ENCODE results near the gene WLS.
"Not testable (repeated sequence)": the region's sequence is repeated elsewhere in the genome, so short reads cannot be mapped to it uniquely, and the experiment has no call there.

WLS gene

DNA sequence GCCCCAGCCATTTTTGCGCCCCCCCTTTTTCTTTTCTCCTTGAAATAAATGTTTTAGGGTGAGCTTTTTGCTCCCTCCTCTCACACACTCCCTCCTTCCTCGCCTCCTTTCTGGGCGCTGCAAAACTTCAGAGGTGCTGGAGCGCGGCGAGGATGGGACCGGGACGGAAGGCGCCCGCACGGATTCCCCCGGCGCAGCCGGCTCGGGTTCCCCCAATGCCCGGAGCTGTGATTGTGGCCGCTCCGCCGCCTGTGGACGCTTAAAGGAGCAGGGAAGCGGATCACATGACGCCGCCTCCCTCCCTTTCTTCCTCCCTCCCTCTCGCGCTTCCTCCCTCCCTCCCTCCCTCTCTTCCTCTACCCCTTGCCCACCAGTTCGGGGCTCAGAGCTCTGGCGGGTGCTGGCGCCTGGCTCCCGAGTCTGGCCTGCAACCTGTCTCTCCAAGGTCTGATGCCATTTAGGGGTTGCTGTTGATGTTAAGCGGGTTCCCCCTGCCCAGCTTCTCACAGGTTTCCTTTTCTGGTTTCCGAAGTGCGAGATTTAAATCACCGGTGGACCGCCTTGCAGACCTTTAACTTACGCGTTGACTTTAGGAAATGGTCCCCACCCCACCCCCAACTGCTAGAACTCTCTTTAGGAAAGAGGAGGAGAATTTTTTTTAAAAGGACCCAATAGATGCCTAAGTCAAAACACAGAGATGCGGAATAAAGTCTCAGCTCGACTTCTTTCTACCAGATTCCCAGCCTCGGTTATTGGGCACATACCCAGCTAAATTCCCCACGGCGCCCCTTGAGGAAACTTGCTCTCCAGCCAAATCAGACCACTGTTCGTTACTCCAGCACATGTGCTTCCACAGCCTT is at the start of gene WLS:
Gene WLS (minus strand): TSS at position 235 of the 860 bp plus-strand sequence. CDS start 224 bp downstream, at position 11.
- DNase-seq (ENCODE audit: low read depth): peak; percentile 76

DNA sequence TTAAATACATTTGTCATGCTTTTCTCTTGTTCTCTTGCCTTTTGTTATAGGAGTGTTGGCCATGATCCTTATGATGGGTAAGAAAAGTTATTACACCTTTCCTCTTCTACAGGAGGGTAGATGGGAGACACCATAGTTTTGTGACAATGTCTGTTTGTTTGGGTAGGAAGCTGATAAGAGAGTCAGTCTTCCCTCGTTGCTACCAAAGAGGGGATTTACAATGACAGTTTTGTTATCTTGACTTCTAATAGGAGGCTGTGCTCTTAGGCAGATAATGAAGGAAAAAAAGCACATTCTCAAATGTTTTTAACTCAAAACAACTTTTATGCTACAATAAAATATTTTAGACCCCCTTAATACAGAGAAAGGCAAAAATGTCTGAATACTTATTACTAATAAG is 48.0 kb upstream of the WLS start:
- no peak for DNase-seq (ENCODE audit: low read depth)

DNA sequence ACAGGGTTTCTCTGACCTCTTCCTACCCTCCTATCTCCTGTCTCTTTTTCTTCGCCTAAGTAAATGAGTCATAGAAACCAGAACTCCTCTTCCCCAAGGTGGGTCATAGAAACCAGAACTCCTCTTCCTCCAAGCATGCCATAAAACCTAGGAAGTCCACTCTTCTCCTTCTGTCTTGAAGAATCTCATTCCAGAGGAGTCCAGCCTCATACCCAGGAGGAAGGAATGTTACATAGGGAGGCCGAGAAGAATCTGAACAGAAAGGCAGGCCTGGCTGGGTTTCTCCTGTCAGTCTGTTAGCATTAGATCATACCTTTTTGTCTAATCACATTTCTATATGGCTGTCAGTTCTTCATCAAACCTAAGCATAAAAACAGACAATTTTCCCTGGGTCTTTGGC is 47.5 kb upstream of the WLS start:
- DNase-seq (ENCODE audit: low read depth): no peak

DNA sequence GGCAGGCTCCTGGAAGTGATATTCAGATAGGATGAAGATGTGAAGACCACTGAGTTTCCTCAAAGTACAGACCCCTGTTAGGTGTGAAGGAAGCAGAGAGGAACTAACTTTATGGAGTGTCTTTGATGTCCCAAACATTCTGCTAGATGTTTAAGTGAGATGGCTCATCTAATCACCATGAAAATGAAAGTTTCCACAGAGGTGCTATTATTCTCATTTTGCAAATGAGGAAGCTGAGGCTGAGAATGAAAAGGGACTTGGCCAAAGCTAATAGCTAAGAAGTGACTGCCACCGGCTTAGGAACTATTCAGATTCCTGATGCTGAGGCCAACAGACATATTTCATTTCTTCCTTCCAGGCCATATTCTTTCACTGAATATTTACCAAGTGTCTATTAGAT is 45.9 kb upstream of the WLS start:
- DNase-seq (ENCODE audit: low read depth): no peak

DNA sequence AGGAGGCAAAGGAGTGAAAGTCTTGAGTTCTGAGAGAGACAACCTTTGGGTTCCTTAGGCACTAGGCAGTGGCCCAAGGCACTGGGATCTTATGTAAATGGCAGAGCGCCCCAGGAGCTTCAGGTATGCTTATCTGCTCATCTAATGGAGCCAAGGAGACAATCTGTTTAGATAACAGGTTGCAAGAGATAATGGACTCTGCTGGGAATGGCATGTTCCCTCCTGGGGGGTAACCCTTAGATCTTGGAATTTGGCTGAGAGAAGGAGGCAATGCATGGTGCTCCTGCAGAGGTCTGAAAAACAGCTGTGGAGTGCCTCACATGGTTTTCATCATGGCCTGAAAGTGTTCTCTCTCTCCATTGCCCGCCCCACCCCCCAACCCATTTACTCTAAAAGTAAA is 44.1 kb upstream of the WLS start:
- no peak for DNase-seq (ENCODE audit: low read depth)

DNA sequence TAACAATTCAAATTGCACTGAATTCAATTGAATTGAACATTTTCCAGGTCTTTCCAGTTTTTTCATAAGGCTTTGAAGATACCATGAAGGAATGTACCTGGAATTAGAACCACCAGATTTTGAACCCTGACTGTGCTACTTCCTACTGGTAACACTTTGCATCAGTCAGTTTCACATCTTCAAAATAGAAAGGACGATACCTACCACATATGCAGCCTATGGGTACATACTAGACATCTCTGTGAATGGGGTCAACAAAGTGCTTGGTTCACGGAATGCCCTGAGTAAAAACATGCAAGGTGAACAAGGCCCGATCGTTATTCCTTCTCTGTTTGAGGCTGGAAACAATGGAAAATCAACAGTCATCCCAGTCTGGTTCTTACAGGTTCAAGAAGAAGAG is 41.2 kb upstream of the WLS start:
- no peak for DNase-seq (ENCODE audit: low read depth)

DNA sequence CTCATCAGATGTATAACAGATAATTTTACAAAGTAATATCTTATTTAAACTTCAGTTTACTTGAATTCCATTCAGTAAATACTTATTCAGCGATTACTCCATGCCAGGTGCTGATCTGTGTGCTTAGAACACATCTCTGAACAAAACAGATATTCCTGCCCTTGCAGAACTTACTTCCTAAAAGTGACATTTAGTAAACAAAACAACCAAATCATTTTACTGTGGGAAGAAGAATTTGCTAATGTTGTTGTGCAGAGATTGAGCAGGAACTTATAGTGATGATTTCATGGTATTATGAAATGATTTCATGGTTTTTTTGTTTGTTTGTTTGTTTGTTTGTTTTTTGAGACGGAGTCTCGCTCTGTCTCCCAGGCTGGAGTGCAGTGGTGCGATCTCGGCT is 39.3 kb upstream of the WLS start:
- DNase-seq (ENCODE audit: low read depth): no peak

DNA sequence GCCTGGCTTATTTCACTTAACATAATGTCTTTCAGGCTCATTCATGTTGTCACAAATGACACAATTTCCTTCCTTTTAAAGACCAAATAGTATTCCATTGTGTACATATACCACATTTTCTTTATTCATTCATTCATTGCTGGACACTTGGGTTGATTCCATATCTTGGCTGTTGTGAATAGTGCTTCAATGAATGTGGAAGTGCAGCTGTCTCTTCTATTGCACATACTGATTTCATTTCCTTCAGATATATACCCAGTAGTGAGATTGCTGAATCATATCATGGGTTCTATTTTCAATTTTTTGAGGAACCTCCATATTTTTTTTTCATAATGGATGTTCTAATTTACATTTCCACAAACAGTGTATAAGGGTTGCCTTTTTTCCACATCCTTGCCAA is 38.6 kb upstream of the WLS start:
- DNase-seq (ENCODE audit: low read depth): peak; percentile 17

DNA sequence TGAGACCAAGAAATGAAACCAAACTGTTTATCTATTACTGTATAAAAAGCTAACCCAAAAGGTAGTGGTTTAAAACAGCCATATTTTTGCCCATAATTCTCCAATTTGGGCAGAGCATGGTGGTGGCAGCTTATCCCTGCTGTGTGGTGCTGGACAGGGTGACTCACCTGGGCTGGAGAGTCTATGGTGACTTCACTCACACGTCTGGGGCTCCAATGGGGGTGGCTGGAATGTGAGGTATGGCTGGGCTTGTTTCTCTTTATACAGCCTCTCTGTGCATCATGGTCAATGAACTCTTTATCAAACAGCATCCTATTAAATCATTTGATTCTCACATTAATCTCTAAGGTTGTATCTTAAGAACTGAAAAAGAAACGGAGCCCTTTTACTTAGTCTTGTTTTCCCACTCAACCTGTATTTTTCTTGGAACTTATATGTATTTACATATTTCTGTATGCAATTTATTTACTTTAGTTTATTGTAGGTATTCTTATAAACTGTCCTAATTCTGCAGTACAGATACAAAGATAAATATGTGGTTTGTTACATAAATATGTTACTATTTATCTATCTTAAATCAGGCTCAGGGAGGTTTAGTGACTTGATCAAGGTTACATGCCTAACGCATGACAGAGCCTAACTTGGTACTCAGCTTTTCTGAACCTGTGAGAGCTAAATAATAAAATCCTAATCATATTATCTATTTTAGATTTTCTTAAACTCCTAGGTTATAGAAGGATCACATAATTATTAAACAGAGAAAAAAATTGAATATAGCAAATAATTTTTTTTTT is 37.5 kb upstream of the WLS start:
- peak; percentile 65 for DNase-seq (ENCODE audit: low read depth)

DNA sequence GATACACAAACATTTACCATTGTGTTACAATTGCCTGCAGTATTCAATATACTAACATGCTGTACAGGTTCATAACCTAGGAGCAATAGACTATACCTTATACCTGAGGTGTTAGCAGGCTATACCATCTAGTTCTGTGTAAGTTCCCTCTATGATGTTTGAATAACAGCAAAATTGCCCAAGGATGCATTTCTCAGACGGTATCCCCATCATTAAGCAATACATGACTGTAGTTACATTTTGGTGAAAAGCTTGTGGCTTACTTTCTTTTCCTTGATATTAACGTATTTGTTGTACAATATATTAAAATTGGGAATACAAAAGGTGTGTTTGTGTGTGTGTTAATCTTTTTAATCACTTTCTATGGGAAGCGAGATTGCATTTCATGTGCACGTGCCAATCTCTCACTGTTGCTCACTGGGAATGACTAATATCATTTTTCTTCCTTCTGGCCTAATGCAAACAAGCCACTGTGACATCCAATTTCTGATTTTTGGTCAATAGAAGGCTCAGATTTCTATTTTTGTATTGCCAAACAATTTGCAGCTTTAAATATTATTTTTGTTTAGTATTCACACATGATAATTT is 36.7 kb upstream of the WLS start:
- DNase-seq (ENCODE audit: low read depth): no peak

DNA sequence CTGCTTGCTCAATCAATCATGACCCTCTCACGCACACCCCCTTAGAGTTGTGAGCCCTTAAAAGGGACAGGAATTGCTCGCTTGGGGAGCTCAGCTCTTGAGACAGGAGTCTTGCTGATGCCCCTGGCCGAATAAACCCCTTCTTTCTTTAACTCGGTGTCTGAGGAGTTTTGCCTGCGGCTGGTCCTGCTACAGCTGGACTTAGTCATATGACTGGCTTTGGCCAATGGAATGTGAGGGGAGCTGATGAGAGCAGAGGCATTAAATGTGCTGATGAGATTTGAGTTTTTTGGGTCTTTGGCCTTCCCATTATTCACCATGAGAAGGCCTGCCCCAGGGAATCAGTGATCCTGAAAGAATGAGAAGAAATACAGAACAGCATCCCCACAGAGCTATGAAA is 24.5 kb upstream of the WLS start:
- not testable (repeated sequence) for DNase-seq (ENCODE audit: low read depth)

DNA sequence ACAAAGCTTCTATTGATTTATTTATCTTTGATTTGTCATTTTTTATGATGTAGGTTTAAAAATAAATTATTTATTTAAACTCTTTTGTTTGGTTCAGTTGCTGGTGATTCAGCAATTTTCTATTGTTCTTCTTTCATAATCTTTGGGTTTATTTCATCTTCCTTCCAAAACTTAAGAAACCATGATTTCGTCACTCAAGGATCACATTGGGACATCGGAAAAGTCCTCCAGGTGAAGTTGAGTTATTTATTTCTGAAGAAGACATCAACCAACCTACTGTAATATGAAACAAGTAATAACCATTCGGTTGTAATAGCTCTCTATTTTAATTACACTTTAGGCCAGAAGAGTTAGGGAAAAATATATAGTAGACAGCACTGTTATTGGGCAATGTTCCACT is 23.0 kb upstream of the WLS start:
- DNase-seq (ENCODE audit: low read depth): no peak

DNA sequence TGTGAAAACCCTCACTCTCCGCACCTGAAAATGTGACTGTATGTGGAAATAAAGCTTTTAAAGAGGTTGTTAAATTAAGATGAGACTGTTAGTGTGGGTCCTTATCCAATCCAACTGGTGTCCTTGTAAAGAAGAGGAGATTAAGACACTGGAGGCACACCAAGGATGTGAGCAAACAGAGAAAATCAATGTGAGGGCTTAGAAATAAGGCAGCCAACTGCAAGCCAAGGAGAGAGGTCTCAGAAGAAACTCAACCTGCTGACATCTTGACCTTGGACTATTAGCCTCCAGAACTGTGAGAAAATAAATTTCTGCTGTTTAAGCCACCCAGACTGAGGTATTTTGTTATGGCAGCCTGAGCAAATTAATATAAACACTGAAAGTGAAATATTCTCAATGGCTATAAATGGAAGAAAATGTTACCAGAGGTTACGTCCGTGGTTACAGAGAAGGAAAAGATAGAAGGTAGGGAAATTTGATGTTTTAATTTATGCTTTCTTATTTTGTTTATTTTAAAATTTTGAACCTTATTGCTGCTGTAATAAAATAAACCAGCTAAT is 22.4 kb upstream of the WLS start:
- no peak for DNase-seq (ENCODE audit: low read depth)

DNA sequence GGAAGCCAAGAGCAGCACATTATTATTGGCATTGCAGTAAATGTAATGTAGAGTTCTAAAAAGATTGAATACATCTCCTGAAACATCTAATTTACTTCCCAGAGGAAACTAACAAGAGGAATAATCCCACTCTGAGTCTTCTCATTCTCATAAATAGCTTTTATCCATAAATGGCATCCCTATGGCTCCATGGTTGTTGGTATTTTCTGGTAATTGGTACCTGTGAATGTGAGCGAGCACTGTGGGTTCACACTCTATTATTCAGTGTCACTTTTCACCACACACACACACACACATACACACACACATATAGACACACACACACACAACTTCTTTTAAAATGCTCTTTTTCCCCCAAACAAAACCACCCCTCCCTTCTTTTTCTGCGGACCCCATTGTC is 4.7 kb upstream of the WLS start:
- DNase-seq (ENCODE audit: low read depth): no peak

DNA sequence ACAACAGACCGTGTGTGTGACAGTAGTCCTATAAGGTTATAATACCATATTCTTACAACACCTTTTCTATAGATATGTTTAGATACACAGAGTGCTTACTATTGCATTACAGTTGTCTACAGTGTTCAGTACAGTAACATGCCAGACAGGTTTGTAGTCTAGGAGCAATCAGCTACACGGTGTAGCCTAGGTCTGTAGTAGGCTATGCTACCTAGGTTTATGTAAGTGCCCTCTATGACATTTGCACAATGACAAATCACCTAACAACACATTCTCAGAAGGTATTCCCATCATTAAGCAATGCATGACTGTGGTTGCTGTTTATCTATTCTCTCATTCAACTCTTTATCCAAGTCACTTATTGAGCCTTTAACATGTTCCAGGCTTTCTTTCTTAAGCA is 1.8 kb upstream of the WLS start:
- no peak for DNase-seq (ENCODE audit: low read depth)

DNA sequence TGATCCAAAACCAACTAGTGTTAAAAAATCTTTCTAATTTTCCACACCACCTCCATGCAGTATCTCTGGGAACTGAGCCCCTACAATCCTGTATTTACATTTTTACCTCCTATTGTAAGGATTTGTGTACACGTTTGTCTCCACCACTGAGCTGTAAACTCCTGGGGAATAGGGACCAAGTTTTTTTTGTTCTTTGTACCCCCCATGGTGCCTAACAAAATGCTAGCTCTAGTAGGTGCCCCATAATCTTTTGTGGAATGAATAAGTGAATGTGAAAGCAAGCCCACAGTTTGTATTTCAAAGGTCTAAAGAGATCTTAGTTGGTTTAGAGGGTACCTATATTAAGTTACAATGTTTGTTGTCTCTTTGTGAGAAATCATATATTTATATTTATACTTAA is 879 bp upstream of the WLS start:
- no peak for DNase-seq (ENCODE audit: low read depth)

DNA sequence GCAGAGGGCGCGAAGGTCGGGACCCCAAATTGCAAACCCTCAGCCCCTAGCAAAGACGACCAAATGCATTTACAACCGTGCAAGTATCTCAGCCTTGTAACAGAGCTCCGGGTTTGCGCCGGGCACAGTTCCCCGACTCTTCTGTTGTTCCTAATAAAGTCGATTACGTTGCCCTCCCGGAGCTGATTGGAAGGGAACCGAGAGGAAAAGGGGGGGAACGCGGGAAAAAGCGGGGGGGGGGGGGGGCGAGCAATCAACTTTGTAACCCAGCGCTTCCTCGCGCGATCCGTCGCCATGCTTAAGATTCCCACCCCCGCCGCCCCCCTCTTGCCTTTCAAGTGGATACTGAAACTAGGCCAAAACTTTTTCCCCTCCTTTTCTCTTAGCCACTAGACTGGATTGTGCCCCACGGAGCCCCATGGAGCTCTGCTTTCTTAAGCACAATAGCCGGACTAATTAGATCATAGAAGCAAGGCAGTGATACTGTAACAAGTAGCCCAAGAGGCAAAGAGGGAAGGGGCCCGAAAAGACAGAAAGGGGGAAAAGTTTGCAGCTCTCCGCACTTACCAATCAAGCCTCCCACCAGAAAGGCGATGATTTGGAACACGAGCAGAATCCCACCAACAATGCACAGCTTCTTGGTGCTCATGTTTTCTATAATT is 565 bp downstream of the WLS start:
- DNase-seq (ENCODE audit: low read depth): peak; percentile 84

DNA sequence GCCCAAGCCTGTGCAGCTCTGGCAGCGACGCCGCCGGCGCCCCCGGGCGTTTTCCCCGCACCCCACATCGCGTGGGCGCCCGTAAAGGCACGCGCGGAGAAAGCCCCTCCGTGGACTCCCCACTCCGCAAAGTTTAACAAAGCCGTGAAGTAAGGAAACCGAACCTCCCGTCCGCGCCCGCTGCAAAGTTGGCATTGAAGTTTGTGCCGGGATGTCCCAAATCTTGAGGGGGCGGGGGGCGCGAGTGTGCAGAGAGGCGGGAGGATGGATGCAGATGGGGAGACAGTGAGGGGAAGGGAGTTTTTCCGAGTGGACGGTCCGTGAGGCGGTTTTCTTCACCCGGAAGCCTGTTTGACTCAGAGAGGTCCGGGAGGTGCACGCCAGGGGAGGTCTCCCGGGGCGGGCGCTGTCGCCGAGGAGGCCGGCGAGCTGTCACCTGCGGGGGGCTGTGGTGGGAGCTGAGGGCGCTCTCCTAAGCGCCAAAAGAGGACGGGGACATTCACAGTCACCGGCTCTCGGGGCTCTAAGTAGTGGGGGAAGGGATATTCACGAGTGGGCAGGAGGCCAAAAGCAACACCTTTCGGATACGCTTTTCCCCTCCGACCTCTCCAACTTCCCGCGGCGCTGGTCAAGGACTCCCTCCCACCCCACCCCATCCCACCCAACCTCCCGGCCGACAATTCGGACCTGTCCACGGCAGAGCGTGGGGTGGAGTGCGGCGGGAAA is 1.3 kb downstream of the WLS start:
- DNase-seq (ENCODE audit: low read depth): no peak

DNA sequence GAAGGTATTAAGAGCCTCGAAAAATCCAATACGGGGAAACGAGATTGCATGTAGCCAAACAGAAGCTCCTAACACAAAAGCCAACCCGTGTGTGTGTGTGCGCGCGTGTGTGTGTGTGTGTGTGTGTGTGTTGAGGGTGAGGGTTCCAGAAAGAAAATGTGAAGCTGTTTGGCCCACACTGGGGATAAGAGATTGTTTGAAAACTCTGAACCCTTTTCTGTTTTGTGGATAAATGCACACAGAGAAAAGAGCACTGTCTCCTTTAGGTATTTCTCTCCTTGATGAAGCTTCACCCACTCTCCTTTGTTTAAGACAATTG is 1.9 kb downstream of the WLS start:
- peak; percentile 48 for DNase-seq (ENCODE audit: low read depth)

DNA sequence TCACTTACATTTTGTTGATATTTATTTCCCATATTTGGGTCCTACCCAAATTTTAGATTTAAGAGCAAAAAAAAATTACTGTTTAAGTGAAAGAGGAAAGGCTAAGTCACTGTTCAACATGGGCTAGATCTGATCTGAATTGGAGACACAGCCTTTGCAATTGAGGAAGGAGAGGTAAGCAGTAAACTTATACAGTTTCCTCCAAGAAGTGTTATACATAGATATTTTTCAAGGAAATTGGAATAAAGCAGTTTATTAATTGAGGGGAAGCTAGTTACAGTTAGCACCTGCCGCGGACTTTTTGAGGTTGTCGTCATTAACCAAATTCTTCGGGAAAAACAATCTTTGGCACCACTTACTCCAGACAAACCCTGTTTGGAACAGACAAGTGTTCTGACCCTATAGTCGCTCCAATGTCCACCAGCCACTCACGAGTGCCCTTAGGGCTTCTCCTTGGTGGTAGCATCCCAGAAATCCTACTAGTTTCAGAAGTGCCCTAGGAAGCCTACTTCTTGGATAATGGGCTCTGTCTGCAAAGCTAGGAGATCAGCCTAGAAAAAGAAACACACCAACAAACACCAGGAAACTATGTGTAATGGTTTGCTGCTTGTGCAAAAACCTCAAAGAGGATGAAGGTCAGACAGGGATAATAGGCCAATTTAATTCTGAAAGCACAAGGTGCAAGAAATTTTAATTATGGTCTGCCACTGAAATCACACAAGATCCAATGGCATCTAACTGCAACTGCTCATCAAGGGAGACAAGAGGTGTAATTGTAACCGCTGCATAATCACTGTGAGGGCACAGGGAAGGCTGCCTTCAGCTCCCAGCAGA is 2.5 kb downstream of the WLS start:
- no peak for DNase-seq (ENCODE audit: low read depth)

DNA sequence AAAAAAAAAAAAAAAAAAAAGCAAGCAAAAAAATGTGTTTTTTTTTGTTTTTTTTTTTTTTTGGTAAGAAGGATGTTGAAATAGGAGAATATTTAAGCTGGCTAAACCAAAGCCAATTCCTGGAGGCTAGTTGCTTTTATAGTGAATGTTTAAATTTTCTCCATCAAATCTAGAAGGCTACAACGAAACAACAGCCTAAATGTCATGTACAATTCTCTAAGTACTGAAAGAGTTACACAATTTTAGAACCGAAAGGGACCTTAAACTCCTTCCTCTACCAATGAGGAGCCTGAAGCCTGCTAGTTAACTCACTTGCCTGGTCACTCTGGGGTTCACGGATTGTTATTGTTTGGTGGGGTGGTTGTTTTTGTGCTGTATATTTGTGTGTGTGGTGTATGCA is 3.5 kb downstream of the WLS start:
- DNase-seq (ENCODE audit: low read depth): peak; percentile 22

Measured in iris pigment epithelial cell (primary cell).